Measurements from ENCODE around the gene FHOD3.

The FHOD3 gene

GRCh38 chr18:36377626-36378025 is 80.1 kb downstream of the FHOD3 start:
- in situ Hi-C loops (cut with MboI; ENCODE audit: low sequenced_read_pairs) = no loop called here

- in situ Hi-C loops (cut with MboI; ENCODE audit: low sequenced_read_pairs) = no loop called here
These were observed 80.7 kb downstream of the FHOD3 start for GRCh38 chr18:36378205-36378604.

- in situ Hi-C loops (cut with MboI; ENCODE audit: low sequenced_read_pairs) = no loop called here
These were observed 82.0 kb downstream of the FHOD3 start for GRCh38 chr18:36379435-36379984.

DNA sequence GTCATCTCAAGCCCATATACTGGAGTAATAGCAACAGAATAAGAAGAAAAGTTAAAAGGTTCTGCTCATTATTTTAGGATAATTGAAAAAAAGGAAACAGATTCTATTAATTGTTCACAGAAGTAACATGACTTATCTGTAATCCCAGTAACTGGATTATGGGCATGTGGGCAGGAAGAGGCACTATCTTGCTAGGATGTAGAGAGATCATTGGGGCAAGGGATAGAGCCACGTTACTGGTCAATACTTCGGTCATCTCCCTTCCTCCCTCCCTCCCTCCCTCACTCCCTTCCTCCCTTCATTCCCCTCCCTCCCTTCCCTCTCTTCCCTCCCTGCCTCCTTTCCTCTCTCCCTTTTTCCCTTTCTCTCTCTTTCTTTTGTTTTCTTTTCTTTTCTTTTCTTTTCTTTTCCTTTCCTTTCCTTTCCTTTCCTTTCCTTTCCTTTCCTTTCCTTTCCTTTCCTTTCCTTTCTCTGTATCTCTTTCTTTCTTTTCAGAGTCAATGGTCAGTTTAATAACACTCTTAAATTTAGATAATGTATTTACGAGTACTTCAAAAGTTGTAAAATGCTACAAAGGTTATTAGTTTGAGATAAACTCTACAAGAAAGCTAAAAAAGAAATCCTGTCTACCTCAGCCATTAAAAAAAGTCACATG is 82.8 kb downstream of the FHOD3 start:
- in situ Hi-C loops (cut with MboI; ENCODE audit: low sequenced_read_pairs) = no loop called here

- in situ Hi-C loops (cut with MboI; ENCODE audit: low sequenced_read_pairs) = no loop called here
These were observed 83.6 kb downstream of the FHOD3 start for GRCh38 chr18:36381075-36381474.

GRCh38 chr18:36382854-36383253 is 85.3 kb downstream of the FHOD3 start:
- in situ Hi-C loops (cut with MboI; ENCODE audit: low sequenced_read_pairs) = no loop called here

DNA sequence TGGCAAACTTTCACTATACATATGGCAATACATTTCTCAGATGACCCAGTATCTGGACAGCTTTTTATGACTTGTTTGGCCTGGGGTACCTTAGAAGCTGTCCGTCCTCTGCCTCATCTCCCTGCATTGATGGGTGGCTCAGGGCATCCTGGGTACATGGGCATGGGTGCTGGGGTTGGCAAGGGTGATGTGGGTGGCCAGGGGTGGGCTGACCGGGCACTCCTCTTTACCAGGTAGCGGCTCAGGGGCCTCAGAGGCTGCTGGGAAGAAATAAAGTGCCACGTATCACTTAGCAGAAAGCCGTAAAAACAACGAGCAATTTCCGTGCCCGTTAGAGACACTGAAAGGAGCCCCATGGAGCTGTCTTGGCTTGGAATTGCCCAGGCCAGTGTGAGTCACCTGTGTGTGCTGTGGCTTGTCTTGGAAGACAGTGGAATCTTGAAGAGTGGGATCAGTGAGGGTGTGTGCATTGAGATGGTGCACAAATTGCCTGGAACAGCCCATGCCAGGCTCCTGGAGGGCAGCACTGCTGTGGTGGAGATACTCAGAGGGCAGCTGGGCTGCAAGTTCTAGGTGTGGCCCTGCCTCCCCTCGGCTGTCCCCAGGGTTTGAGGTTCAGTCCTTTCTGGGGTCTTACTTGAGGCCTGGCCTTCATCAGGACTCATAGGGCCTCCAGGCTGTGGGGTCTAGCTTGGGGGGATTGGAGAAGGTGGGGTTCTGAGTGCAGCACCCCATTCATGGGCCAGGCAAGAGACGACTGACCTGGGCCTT is 88.8 kb downstream of the FHOD3 start:
- in situ Hi-C loops (cut with MboI; ENCODE audit: low sequenced_read_pairs) = no loop called here

DNA sequence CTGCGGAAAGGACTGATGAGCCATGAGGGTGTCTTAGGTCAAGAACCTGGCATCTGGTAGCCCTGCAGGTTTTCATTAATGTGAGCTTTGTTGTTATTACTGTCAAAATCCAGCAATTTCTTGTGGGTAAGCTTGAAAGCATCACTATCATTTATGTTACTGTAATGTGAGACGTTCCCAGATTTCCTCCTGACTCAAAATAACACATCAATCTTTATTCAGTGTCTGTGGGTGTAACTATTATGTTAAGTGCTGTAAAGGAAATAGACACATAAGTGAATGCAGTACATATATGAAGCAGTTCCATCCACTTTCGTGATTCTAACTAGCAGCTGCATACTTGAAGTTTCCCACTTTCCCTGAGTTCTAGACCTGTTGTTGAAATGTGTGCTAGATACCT is 89.8 kb downstream of the FHOD3 start:
- in situ Hi-C loops (cut with MboI; ENCODE audit: low sequenced_read_pairs) = no loop called here

GRCh38 chr18:36388310-36388709 is 90.8 kb downstream of the FHOD3 start:
- in situ Hi-C loops (cut with MboI; ENCODE audit: low sequenced_read_pairs) = no loop called here

- in situ Hi-C loops (cut with MboI; ENCODE audit: low sequenced_read_pairs) = no loop called here
These were observed 91.5 kb downstream of the FHOD3 start for GRCh38 chr18:36389027-36389426.

DNA sequence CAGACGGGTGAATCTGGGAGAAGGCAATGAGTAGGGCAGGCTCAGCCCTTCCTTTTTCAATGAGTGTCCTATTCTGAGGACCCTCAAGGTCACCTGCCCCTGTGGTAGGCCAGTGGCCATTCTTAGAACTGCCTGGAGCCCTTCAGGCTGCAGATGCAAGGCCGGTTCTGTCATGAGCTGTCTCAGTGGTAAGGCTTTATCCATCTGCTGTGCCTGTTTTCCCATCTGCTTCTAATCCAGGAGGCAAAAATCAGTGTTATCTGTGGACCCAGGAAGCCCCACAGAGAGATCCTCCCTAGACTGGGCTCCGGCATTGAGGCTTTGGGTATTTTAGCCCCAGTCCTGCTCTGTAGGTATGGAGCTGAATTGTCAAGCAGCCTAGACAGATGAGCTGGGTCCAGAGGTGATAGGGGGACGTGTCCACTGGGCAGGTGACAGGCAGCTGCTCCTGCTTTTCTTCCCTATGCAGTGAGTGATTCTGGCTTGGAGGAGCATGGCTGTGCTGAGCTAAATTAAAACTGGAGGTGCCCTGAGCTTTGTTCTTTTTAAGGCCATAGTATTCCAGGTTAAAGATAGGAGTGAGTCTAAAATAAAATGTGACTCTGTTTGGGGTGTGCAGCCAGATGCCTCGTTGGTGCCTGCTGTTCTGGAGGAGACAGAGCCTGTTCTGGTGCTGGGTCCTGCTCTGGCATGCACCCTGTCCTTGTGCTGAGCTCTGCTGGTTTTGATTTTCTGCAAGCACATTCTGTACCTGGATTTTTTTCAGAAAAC is 92.5 kb downstream of the FHOD3 start:
- in situ Hi-C loops (cut with MboI; ENCODE audit: low sequenced_read_pairs) = no loop called here

DNA sequence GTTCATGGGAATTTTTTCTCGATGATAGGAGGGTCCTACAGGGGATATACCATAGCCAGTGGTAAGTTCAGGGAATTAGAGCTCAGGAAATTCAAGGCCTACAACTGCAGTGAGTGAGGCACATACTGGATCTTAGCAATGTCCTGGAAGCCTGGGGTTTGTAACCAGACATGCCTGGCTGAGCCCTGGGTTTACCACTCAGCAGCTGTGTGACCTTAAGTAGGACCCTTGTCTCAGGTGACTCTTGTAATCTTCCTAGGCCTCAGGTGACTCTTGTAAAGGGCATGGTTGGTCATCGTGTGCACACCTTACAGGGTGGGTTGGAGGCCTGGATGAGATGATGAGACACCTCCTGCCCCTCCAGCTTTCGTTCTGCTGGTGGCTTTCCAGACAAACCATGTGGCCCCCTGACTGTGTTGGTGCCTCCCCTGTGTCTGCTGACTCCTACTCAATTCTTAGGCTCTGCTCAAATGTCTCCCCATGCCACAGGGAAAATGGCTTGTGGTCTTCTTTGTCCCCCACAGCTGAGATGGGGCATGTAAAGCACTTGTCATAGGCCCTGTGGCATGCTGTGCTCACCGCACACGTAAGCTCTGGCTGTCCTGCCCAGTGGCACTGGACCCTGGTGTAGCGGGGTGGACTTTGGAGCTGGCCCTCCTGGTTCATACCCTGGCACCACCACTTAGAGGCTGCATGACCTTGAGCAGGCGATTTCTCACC is 94.1 kb downstream of the FHOD3 start:
- in situ Hi-C loops (cut with MboI; ENCODE audit: low sequenced_read_pairs) = no loop called here

GRCh38 chr18:36392164-36392978 is 94.9 kb downstream of the FHOD3 start:
- in situ Hi-C loops (cut with MboI; ENCODE audit: low sequenced_read_pairs) = no loop called here

- in situ Hi-C loops (cut with MboI; ENCODE audit: low sequenced_read_pairs) = no loop called here
These were observed 95.4 kb downstream of the FHOD3 start for GRCh38 chr18:36392979-36393287.

DNA sequence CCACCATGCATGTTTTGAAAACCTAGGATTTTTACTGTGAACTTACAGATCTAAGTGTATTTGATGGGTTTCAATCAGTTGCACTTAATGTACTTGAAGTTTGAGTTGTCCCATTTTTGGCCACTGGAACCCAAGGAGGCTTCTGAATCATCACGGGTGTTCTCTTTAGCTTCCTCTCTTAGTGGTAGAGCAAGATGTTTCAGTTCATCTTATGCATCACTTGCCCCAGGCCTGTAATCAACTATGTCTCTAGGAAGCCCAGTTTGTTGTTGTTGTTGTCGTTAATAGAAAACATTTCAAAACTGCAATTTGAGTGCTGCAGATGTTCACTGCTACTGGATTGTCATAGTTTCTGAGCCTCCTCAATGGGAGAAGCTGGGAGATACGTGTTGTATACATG is 97.0 kb downstream of the FHOD3 start:
- in situ Hi-C loops (cut with MboI; ENCODE audit: low sequenced_read_pairs) = no loop called here

GRCh38 chr18:36396190-36396589 is 98.7 kb downstream of the FHOD3 start:
- in situ Hi-C loops (cut with MboI; ENCODE audit: low sequenced_read_pairs) = no loop called here

- in situ Hi-C loops (cut with MboI; ENCODE audit: low sequenced_read_pairs) = no loop called here
These were observed 99.5 kb downstream of the FHOD3 start for GRCh38 chr18:36397033-36397432.

DNA sequence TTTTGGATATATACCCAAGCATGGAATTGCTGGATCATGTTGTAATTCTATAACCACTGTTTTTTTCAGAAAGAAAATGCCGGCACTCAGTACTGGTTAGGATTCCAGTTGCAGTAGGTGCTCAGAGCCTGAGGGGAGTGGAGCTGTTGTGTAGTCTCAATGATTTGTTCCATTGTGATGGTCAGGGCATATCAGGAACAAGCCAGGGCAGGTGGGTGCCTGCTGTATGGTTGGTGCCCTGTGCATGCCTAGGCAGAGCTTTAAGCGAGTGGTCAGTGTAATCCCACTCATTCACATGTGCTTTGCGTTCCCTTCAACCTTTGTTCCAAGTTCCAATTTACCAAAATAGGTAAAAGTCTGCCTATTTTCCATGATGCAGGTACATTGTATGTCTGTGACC is 100.9 kb downstream of the FHOD3 start:
- in situ Hi-C loops (cut with MboI; ENCODE audit: low sequenced_read_pairs) = no loop called here

DNA sequence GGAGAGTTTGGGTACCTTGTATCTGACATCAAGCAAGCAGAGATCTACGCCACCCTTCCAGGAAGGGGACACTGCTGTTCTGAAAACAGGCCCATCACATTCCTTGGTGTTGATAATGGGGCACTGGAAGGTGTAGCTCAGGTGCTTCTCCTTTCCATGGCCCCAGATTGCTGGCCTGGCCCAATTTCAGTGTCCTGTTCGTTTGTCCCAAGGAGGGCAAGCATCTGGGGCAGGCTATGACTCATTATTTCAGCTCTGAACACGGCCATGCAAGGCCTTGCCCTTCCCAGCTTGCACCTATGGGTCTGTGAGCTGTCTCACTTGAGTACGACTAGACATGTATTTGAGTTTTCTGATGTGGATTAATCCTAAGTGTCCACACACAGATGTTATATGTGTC is 101.5 kb downstream of the FHOD3 start:
- in situ Hi-C loops (cut with MboI; ENCODE audit: low sequenced_read_pairs) = no loop called here

- in situ Hi-C loops (cut with MboI; ENCODE audit: low sequenced_read_pairs) = no loop called here
These were observed 103.9 kb downstream of the FHOD3 start for GRCh38 chr18:36401462-36401861.

Measured in HL-60/S4 (cell line).